Kidney epithelial cell (primary cell): ENCODE measurements around the gene CSF3. TPM values are rescaled to one million over a fixed set of nuclear protein-coding genes. Genes with fewer than 3 reads are reported as not detected.

Source experiments
- DNase-seq: peaks from one replicate; pipeline ENCODE4 v3.0.0-alpha.2; 2010; ENCODE audit warnings: low read depth
- H3K27me3 ChIP-seq: 2 replicates; pipeline ENCODE4 v1.6.0; 2011; ENCODE audit warnings: low read length; ENCODE audit not compliant: control insufficient read depth, insufficient read depth
- H3K36me3 ChIP-seq: 2 replicates; pipeline ENCODE4 v1.5.1; 2011; ENCODE audit warnings: low read length; ENCODE audit not compliant: control insufficient read depth, insufficient read depth
- H3K4me3 ChIP-seq: 2 replicates; pipeline ENCODE4 v1.5.1; 2011; ENCODE audit warnings: low read depth, mild to moderate bottlenecking, control low read depth, low read length
- total RNA-seq: library from RNA; depleted of rRNA; stranded (reverse); fragments of >200 nt; gene quantifications from 2 replicates; pipeline ENCODE4 v1.2.3, GENCODE V29; 2015
- TF ChIP-seq, protein P1 (sequence below): IDR thresholded peaks from 2 replicates; pipeline ENCODE4 v1.5.1; 2011; ENCODE audit warnings: mild to moderate bottlenecking, moderate library complexity, low read length, control low read depth, inconsistent platforms; ENCODE audit not compliant: insufficient read depth, poor library complexity, severe bottlenecking

CSF3 gene
- total RNA-seq, 1 donor from 2014 or later, result not detected

DNA sequence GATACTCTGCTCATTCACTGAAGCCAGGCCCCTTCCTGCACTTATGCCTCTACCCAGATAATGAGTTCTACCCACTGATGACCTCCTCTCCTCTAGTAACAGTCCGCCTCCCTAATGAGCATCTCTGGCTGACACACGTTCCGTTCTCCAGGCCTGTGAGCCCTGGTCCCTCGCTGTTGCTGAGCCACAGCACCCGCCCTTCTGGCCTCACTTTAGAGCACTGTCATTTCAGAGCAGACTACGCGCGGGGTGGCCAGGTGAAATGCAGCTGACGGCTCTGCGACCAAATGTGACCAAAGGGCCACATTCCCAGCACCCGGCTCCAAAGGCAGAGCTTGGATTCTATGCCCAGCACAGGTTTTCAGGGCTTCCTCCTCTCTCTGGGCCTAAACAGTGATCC is 20.8 kb upstream of the CSF3 start:
- H3K36me3 ChIP-seq, result peaks cover 1% of the 10 kb centered on the region
- no peak for DNase-seq
- H3K27me3 ChIP-seq, result no peaks in the 10 kb centered on the region
- H3K4me3 ChIP-seq, result no peak overlapping the region
- TF ChIP-seq, protein P1, sequence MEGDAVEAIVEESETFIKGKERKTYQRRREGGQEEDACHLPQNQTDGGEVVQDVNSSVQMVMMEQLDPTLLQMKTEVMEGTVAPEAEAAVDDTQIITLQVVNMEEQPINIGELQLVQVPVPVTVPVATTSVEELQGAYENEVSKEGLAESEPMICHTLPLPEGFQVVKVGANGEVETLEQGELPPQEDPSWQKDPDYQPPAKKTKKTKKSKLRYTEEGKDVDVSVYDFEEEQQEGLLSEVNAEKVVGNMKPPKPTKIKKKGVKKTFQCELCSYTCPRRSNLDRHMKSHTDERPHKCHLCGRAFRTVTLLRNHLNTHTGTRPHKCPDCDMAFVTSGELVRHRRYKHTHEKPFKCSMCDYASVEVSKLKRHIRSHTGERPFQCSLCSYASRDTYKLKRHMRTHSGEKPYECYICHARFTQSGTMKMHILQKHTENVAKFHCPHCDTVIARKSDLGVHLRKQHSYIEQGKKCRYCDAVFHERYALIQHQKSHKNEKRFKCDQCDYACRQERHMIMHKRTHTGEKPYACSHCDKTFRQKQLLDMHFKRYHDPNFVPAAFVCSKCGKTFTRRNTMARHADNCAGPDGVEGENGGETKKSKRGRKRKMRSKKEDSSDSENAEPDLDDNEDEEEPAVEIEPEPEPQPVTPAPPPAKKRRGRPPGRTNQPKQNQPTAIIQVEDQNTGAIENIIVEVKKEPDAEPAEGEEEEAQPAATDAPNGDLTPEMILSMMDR, result no peak

DNA sequence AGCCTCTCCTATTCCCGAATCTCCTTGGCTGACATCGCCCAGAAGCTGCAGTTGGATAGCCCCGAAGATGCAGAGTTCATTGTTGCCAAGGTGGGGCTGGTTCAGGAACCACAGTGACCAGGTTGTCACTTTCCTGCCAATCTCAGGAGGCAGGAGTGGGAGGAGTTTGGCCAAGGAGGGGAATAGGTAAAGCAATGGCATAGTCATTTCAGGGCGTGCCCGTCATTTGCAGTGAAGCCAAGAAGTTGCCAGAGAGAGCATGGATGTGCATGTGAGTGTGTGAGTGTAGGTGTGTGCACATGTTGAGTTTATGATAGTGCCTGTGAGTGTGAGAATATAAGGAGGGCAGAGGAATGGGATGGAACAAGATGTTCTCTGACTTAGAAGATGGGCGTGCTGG is 19.8 kb upstream of the CSF3 start:
- no peaks in the 10 kb centered on the region for H3K27me3 ChIP-seq
- DNase-seq, result no peak
- H3K4me3 ChIP-seq, result no peak overlapping the region
- peaks cover 1% of the 10 kb centered on the region for H3K36me3 ChIP-seq
- TF ChIP-seq, protein P1, result no peak

DNA sequence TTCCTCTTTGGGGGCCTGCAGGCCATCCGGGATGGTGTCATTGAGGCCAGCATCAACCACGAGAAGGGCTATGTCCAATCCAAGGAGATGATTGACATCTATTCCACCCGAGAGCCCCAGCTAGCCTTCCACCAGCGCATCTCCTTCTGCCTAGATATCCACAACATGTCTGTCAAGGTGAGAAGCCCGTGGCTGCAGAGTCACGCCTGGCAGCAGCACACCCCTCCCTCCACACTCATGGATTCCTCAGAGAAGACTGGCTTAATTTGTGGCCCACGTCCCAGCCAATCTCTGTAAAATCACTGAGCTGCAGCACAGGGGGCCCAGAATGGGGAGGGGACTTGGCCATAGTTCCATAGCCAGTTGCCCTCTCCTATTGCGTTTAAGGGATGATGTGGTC is 19.1 kb upstream of the CSF3 start:
- no peak for DNase-seq
- Histone ChIP-seq H3K36me3 (peaks cover 1% of the 10 kb centered on the region), H3K4me3 (no peak overlapping the region), H3K27me3 (no peaks in the 10 kb centered on the region)
- TF ChIP-seq, protein P1, result no peak

DNA sequence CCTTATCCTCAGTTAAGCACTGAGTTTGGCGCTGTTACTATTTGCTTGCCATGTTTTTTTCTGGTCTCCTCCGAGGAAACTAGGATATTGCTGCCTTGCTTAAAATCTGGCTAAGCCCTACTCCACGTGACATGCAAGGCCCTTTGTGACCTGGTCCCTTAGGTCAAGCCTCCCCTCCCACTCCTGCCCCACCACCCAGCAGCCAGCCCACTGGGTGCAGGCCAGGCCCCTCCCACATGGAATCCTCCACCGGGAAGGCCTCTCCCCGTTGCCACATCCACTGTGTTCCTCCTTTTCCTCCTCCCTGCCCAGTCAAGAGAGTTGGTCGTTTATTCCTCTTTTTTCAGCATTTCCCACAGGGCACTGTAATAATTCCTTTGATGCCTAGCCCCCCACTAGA is 18.4 kb upstream of the CSF3 start:
- no peak overlapping the region for H3K4me3 ChIP-seq

DNA sequence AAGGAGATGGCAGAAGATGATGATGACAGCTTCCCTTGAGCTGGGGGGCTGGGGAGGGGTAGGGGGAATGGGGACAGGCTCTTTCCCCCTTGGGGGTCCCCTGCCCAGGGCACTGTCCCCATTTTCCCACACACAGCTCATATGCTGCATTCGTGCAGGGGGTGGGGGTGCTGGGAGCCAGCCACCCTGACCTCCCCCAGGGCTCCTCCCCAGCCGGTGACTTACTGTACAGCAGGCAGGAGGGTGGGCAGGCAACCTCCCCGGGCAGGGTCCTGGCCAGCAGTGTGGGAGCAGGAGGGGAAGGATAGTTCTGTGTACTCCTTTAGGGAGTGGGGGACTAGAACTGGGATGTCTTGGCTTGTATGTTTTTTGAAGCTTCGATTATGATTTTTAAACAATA is 17.7 kb upstream of the CSF3 start:
- TF ChIP-seq, protein P1, result no peak
- H3K27me3 ChIP-seq, result no peaks in the 10 kb centered on the region
- no peak for DNase-seq
- H3K4me3 ChIP-seq, result no peak overlapping the region
- peaks cover 1% of the 10 kb centered on the region for H3K36me3 ChIP-seq

More for the DNA sequence above, 18.4 kb upstream of the CSF3 start:
- Histone ChIP-seq H3K36me3 (peaks cover 1% of the 10 kb centered on the region), H3K27me3 (no peaks in the 10 kb centered on the region)
- TF ChIP-seq, protein P1, result no peak
- DNase-seq, result no peak

DNA sequence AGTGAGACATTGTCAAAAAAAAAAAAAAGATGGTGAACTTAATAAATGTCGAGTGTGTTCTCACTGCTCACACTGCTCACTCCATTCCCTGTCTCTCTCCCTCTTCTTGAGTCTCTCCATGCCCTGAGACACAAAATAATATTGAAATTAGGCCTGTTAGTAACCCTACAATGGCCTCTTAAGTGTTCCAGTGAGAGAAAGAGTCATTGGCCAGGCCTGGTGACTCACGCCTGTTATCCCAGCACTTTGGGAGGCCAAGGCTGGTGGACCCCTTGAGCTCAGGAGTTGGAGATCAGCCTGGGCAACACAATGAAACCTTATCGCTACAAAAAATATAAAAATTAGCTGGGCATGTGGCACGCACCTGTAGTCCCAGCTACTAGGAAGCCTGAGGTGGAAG is 16.2 kb upstream of the CSF3 start:
- DNase-seq, result no peak
- no peak overlapping the region for H3K4me3 ChIP-seq
- H3K27me3 ChIP-seq, result no peaks in the 10 kb centered on the region
- H3K36me3 ChIP-seq, result peaks cover 1% of the 10 kb centered on the region
- TF ChIP-seq, protein P1, result no peak
